ENCODE measurements around the gene SNX20. TPM values are rescaled to one million over a fixed set of nuclear protein-coding genes. Genes with fewer than 3 reads are reported as not detected.

SNX20 gene
- total and polyA plus RNA-seq, 2 of the 13 experiments (the other 11 are each of a cell fraction or from before 2014, with no cell fraction given), result not detected

- TF ChIP-seq ZBTB42 (CRISPR knock-in tag; IDR thresholded peaks at IDR 0.05) (no peak), ZNF629 (CRISPR knock-in tag; conservative IDR thresholded peaks at IDR 0.05) (no peak), PAF1 (CRISPR knock-in tag; IDR thresholded peaks at IDR 0.05) (peak; percentile 69; the same call in 1 of the 2 replicates), ZNF101 (CRISPR knock-in tag; IDR thresholded peaks at IDR 0.05; ENCODE audit: borderline replicate concordance, low read depth) (no peak), UBTF (CRISPR knock-in tag; IDR thresholded peaks at IDR 0.05) (no peak), NCOA5 (CRISPR knock-in tag; IDR thresholded peaks at IDR 0.05) (no peak), GATA4 (IDR thresholded peaks at IDR 0.05; ENCODE audit: borderline replicate concordance, low read depth) (no peak), ZBTB7B (CRISPR knock-in tag; IDR thresholded peaks at IDR 0.05) (no peak), FOXO4 (CRISPR knock-in tag; conservative IDR thresholded peaks at IDR 0.05) (no peak), ZNF280B (CRISPR knock-in tag; IDR thresholded peaks at IDR 0.05; ENCODE audit: borderline replicate concordance) (no peak), ZNF850 (CRISPR knock-in tag; conservative IDR thresholded peaks at IDR 0.05) (no peak), ETS1 (CRISPR knock-in tag; IDR thresholded peaks at IDR 0.05) (no peak), TRIM22 (IDR thresholded peaks at IDR 0.05) (no peak)
Observed at GRCh38 chr16:50631249-50631984, 49.7 kb downstream of the SNX20 start (continued).

All from HepG2 (cell line).